ENCODE results near the gene TNFSF13. TPM values are rescaled to one million over a fixed set of nuclear protein-coding genes. Genes with fewer than 3 reads are reported as not detected.

The TNFSF13 gene
- polyA plus RNA-seq, 1 donor from 2014 or later = 0.15 TPM

DNA sequence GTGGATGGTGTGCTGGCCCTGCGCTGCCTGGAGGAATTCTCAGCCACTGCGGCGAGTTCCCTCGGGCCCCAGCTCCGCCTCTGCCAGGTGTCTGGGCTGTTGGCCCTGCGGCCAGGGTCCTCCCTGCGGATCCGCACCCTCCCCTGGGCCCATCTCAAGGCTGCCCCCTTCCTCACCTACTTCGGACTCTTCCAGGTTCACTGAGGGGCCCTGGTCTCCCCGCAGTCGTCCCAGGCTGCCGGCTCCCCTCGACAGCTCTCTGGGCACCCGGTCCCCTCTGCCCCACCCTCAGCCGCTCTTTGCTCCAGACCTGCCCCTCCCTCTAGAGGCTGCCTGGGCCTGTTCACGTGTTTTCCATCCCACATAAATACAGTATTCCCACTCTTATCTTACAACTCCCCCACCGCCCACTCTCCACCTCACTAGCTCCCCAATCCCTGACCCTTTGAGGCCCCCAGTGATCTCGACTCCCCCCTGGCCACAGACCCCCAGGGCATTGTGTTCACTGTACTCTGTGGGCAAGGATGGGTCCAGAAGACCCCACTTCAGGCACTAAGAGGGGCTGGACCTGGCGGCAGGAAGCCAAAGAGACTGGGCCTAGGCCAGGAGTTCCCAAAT, 1.3 kb upstream of the TNFSF13 start:
- no peak overlapping the region for H3K9ac ChIP-seq (ENCODE audit: low read length)
- H3K9me2 ChIP-seq (ENCODE audit: insufficient read depth, low read length) = no peaks in the 10 kb centered on the region
- no peak overlapping the region for H2AFZ ChIP-seq (ENCODE audit: low read depth, low read length)
- H3K9me3 ChIP-seq (ENCODE audit: low read length) = no peaks in the 10 kb centered on the region
- H3K4me3 ChIP-seq (ENCODE audit: low read length) = no peak overlapping the region
- TF ChIP-seq RAD21 (conservative IDR thresholded peaks at IDR 0.05) (no peak), REST (IDR thresholded peaks at IDR 0.05; ENCODE audit: borderline replicate concordance) (no peak), EP300 (conservative IDR thresholded peaks at IDR 0.05; ENCODE audit: poor library complexity, severe bottlenecking) (no peak), SMC3 (conservative IDR thresholded peaks at IDR 0.05; ENCODE audit: poor library complexity) (no peak), CTCF (IDR thresholded peaks at IDR 0.05; ENCODE audit: poor library complexity, severe bottlenecking) (no peak), TAF1 (IDR thresholded peaks at IDR 0.05; ENCODE audit: low read depth) (no peak), MXI1 (conservative IDR thresholded peaks at IDR 0.05; ENCODE audit: poor library complexity, severe bottlenecking) (no peak), POLR2AphosphoS5 (IDR thresholded peaks at IDR 0.05) (no peak), EZH2 (IDR thresholded peaks at IDR 0.05; ENCODE audit: borderline replicate concordance, insufficient read depth, low read length, poor library complexity, severe bottlenecking) (no peak)
- H3F3A ChIP-seq (ENCODE audit: insufficient read depth, low read length, poor library complexity, severe bottlenecking) = no peaks in the 10 kb centered on the region
- no peak overlapping the region for H3K4me2 ChIP-seq (ENCODE audit: low read length)
- H3K27me3 ChIP-seq (ENCODE audit: insufficient read depth, low read depth, low read length) = no peaks in the 10 kb centered on the region
- H3K36me3 ChIP-seq (ENCODE audit: insufficient read depth, low read length) = no peaks in the 10 kb centered on the region
- H3K27ac ChIP-seq (ENCODE audit: low read length) = no peak overlapping the region
- no peaks in the 10 kb centered on the region for H4K20me1 ChIP-seq (ENCODE audit: insufficient read depth)
- H3K79me2 ChIP-seq (replicated peaks; ENCODE audit: insufficient read depth, low read length) = peaks cover 3% of the 10 kb centered on the region

DNA sequence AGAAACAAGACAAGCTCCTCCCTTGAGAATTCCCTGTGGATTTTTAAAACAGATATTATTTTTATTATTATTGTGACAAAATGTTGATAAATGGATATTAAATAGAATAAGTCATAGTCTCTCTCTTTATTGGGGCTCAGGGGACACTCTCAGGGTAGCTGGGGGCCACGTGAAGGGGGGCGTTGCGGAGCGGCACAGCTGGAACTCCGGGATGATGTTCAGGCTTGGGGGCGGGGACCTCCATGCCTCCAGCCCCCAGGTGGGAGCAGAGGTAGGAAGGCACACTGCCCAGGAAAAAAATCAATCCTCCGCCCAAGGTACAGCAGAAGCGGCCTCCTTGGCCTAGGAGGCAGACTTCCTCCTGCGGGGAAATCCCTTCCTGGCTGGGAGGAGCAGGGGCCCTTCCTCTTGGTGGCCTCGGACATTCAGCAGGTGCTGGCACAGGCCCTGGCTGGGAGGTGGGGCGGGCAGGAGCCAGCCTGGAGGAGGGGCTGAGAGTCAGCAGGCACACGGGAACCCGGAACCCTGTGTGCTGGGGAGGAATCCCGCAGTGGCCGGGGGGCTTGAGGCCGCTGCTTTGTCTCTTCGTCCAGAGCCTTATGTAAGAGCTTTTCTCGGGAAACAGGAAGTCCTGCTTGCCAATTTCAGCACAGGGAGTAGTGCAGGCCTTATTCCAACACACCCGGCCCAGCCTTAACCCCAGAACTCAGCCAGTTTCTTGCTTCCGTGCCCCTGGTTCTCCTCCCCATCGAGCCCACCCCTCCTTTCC, 591 bp upstream of the TNFSF13 start:
- H3K4me3 ChIP-seq (ENCODE audit: low read length) = no peak overlapping the region
- no peaks in the 10 kb centered on the region for H3K9me2 ChIP-seq (ENCODE audit: insufficient read depth, low read length)
- no peak for TF ChIP-seq MXI1 (conservative IDR thresholded peaks at IDR 0.05; ENCODE audit: poor library complexity, severe bottlenecking)
- TF ChIP-seq POLR2AphosphoS5 (IDR thresholded peaks at IDR 0.05) = no peak
- TF ChIP-seq RAD21 (conservative IDR thresholded peaks at IDR 0.05) = no peak
- TF ChIP-seq CTCF (IDR thresholded peaks at IDR 0.05; ENCODE audit: poor library complexity, severe bottlenecking) = no peak
- TF ChIP-seq SMC3 (conservative IDR thresholded peaks at IDR 0.05; ENCODE audit: poor library complexity) = no peak
- TF ChIP-seq EP300 (conservative IDR thresholded peaks at IDR 0.05; ENCODE audit: poor library complexity, severe bottlenecking) = no peak
- no peak for TF ChIP-seq TAF1 (IDR thresholded peaks at IDR 0.05; ENCODE audit: low read depth)
- no peak for TF ChIP-seq EZH2 (IDR thresholded peaks at IDR 0.05; ENCODE audit: borderline replicate concordance, insufficient read depth, low read length, poor library complexity, severe bottlenecking)
- no peak for TF ChIP-seq REST (IDR thresholded peaks at IDR 0.05; ENCODE audit: borderline replicate concordance)
- H3K4me2 ChIP-seq (ENCODE audit: low read length) = no peak overlapping the region
- no peak overlapping the region for H3K9ac ChIP-seq (ENCODE audit: low read length)
- no peak overlapping the region for H3K27ac ChIP-seq (ENCODE audit: low read length)
- H2AFZ ChIP-seq (ENCODE audit: low read depth, low read length) = no peak overlapping the region
- no peaks in the 10 kb centered on the region for H3K36me3 ChIP-seq (ENCODE audit: insufficient read depth, low read length)
- no peaks in the 10 kb centered on the region for H4K20me1 ChIP-seq (ENCODE audit: insufficient read depth)
- no peaks in the 10 kb centered on the region for H3K27me3 ChIP-seq (ENCODE audit: insufficient read depth, low read depth, low read length)
- H3K9me3 ChIP-seq (ENCODE audit: low read length) = no peaks in the 10 kb centered on the region
- no peaks in the 10 kb centered on the region for H3F3A ChIP-seq (ENCODE audit: insufficient read depth, low read length, poor library complexity, severe bottlenecking)
- peaks cover 10% of the 10 kb centered on the region for H3K79me2 ChIP-seq (replicated peaks; ENCODE audit: insufficient read depth, low read length)
